Right lobe of liver (tissue), 6 donors: ENCODE data around the gene WWC1. TPM values are rescaled to one million over a fixed set of nuclear protein-coding genes. Genes with fewer than 3 reads are reported as not detected.

Experiments used
- ATAC-seq, 4 donors: fragments of 200-7000 bp; cut with Tn5 transposase; one replicate each; pipeline ENCODE4 v1.9.1; 2020; ENCODE audit warnings: mild to moderate bottlenecking in 4 of 4, moderate library complexity in 4 of 4
- DNase-seq, 3 donors: peaks; one replicate each; pipeline ENCODE4 v3.0.0-alpha.2; 2020
- H3K27ac ChIP-seq, 3 donors: fragments of 200-600 bp; one replicate each; pipeline ENCODE4 v1.8.0; 2022
- H3K27me3 ChIP-seq, 2 donors: fragments of 200-600 bp; one replicate each; pipeline ENCODE4 v1.8.0; 2022
- H3K36me3 ChIP-seq, 4 donors: fragments of 200-600 bp; sonication (generic) in 1 of 4; one replicate each; pipeline versions ENCODE4 v1.5.1 to v1.8.0; 2017 to 2022; ENCODE audit warnings: control low read depth in 1 of 4
- H3K4me1 ChIP-seq, 4 donors: fragments of 200-600 bp; sonication (generic) in 1 of 4; one replicate each; pipeline versions ENCODE4 v1.5.1 to v1.8.0; 2017 to 2022; ENCODE audit warnings: control low read depth in 1 of 4
- H3K4me3 ChIP-seq, 3 donors: fragments of 200-600 bp; one replicate each; pipeline ENCODE4 v1.8.0; 2022
- H3K9me3 ChIP-seq, 4 donors: fragments of 200-600 bp; sonication (generic) in 1 of 4; one replicate each; pipeline versions ENCODE4 v1.5.1 to v1.8.0; 2017 to 2022; ENCODE audit warnings: control low read depth in 1 of 4
- CTCF ChIP-seq, 4 donors: fragments of 200-600 bp in 3 of 4; fragments of 450-650 bp in 1 of 4; IDR thresholded peaks; one replicate each; pipeline versions ENCODE4 v1.5.1 to v1.8.0; 2016 to 2022; ENCODE audit warnings: antibody characterized with exemption in 4 of 4, mild to moderate bottlenecking in 2 of 4
- POLR2A ChIP-seq: fragments of 450-650 bp; IDR thresholded peaks from one replicate; pipeline ENCODE4 v1.6.1; 2017; ENCODE audit warnings: antibody characterized with exemption, mild to moderate bottlenecking
- WGBS: methylation state at CpG from one replicate; pipeline ENCODE4 v1.1.6; 2018; ENCODE audit warnings: low coverage, low lambda C conversion rate; ENCODE audit not compliant: insufficient coverage; ENCODE audit errors: missing lambda C conversion rate; 5-methylcytosine and 5-hydroxymethylcytosine counted together
- intact Hi-C, 2 donors: fragments of 100-400 bp; cut with DNase I; formaldehyde crosslinking; loops; one replicate each; pipeline versions ENCODE4 v1.11.2 to v1.14.1; 2022
- total RNA-seq, 6 experiments: library from RNA; depleted of rRNA in 2 of 6; stranded (reverse); fragments of >200 nt in 2 of 6; fragmentation: NEBNext Ultra II Directional in 3 of 6; extraction: Animal tissue kit (Norgen Biotek cat#: 25700) in 3 of 6; gene quantifications; one replicate each; pipeline versions ENCODE4 v1.1.0 to v1.2.4, GENCODE V29; 2016 to 2023
- donor health status: DM: no; HTN: yes; CAD: no.
- donor health status: DM: no; HTN: no; CAD: no.
- donor health status: DM: no; HTN: no; CAD: no.
- donor health status: DM: no; HTN: yes; CAD: no.
- donor health status: DM: no; HTN: yes; CAD: no.

The WWC1 gene
- total RNA-seq, 6 experiments from 2014 or later = 9.6 to 74.4 (median 23.5) TPM

DNA sequence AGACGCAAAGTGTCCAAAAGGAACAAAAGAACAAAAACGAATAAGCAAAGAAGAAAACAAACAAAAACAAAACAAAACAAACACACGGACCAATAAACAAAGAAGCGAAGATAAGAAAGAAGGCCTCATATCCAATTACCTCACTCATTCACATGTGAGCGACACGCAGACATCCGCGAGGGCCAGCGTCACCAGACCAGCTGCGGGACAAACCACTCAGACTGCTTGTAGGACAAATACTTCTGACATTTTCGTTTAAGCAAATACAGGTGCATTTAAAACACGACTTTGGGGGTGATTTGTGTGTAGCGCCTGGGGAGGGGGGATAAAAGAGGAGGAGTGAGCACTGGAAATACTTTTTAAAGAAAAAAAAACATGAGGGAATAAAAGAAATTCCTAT is 28.3 kb upstream of the WWC1 start:
- no peaks in the 10 kb centered on the region for H3K9me3 ChIP-seq
- H3K4me1 ChIP-seq = no peaks in the 10 kb centered on the region
- no peak overlapping the region for H3K4me3 ChIP-seq
- no peak for TF ChIP-seq POLR2A
- no peak for TF ChIP-seq CTCF (IDR thresholded peaks at IDR 0.05)
- H3K27ac ChIP-seq = no peak overlapping the region
- H3K27me3 ChIP-seq = no peaks in the 10 kb centered on the region
- 73% methylated on average over 12 of the region's 13 CpGs for WGBS
- intact Hi-C loops = loop anchor here in 1 of 2 donors (10.0 kb wide), 1 partner anchor 172 kb away; no protein-coding TSS in a partner anchor
- no peaks in the 10 kb centered on the region for H3K36me3 ChIP-seq
- no peak for ATAC-seq
- no peak for DNase-seq

DNA sequence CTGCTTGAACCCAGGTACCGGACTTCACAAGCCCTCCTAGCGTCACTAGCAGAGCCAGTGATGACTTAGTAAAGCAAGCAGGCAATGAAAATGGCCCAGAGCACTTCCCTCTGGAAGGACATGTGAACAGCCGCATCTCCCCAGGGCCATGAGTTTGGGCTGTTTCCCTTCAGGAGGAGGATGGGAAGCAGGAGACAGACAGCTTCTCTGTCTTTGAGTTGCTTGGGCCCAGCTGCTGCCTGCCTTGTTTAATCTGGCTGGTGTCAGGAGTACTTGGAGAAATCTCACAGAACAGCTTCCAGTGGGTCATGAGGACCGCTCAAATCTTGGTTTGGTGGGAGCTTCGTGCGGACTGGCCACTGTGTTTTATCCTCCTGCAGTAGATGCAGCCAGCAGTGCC is 25.4 kb upstream of the WWC1 start:
- no peak for ATAC-seq
- intact Hi-C loops = loop anchor here in 1 of 2 donors (10.0 kb wide), 1 partner anchor 169 kb away; no protein-coding TSS in a partner anchor
- H3K4me1 ChIP-seq = peaks cover 0 to 5% (median 0%) of the 10 kb centered on the region in 4 donors
- WGBS = 90% methylated on average over 2 of the region's 6 CpGs
- DNase-seq = no peak
- no peaks in the 10 kb centered on the region for H3K36me3 ChIP-seq
- H3K27ac ChIP-seq = no peak overlapping the region
- no peaks in the 10 kb centered on the region for H3K27me3 ChIP-seq
- no peaks in the 10 kb centered on the region for H3K9me3 ChIP-seq
- no peak overlapping the region for H3K4me3 ChIP-seq
- TF ChIP-seq CTCF (IDR thresholded peaks at IDR 0.05) (no peak), POLR2A (no peak)

GRCh38 chr5:168268949-168269936 is 22.2 kb upstream of the WWC1 start:
- Histone ChIP-seq H3K4me1 (peaks cover 0 to 5% (median 0%) of the 10 kb centered on the region in 4 donors), H3K27ac (peak overlapping the region in 1 of 3 donors; percentile 27), H3K27me3 (no peaks in the 10 kb centered on the region), H3K36me3 (no peaks in the 10 kb centered on the region), H3K4me3 (peak overlapping the region; percentile 26 to 51 (median 35)), H3K9me3 (no peaks in the 10 kb centered on the region)
- ATAC-seq = peak; percentile 96 to 98 (median 96)
- intact Hi-C loops = loop anchor here in 1 of 2 donors (10.0 kb wide), 1 partner anchor 166 kb away; no protein-coding TSS in a partner anchor
- WGBS = 6% methylated on average over 21 of the region's 30 CpGs
- TF ChIP-seq POLR2A (no peak), CTCF (IDR thresholded peaks at IDR 0.05) (peak; percentile 93 to 96 (median 94))
- peak; percentile 83 to 85 (median 84) for DNase-seq

DNA sequence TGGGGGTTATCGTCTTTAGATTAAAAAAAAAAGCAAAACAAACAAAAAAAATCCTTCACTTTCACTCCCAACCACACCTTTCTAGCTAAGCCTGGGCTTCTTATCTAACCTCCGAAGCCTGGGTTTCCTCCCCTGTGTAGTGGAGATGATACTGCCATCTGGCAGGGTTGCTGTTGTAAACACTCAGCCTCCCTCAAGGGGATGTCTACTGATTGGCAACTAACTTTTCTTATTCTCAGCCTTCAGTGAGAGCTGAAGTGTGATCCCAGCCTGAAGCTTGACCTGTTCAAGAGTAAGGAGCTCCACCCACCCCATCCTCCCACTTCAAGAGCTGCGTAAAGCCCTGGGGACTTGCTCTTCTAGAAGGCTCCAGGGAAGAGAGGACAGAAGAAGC is 21.5 kb upstream of the WWC1 start:
- H3K27ac ChIP-seq = no peak overlapping the region
- ATAC-seq = peak in 1 of 4 donors; percentile 33

More for the DNA sequence above, 21.5 kb upstream of the WWC1 start:
- Histone ChIP-seq H3K27me3 (no peaks in the 10 kb centered on the region), H3K9me3 (no peaks in the 10 kb centered on the region), H3K36me3 (no peaks in the 10 kb centered on the region), H3K4me3 (peak overlapping the region in 1 of 3 donors; percentile 51), H3K4me1 (peaks cover 0 to 5% (median 0%) of the 10 kb centered on the region in 4 donors)
- TF ChIP-seq POLR2A (no peak), CTCF (IDR thresholded peaks at IDR 0.05) (no peak)
- 29% methylated on average over 2 of the region's 3 CpGs for WGBS
- DNase-seq = no peak
- intact Hi-C loops = loop anchor here in 1 of 2 donors (10.0 kb wide), 1 partner anchor 165 kb away; no protein-coding TSS in a partner anchor
